ENCODE measurements around the gene ALOX12. TPM values are rescaled to one million over a fixed set of nuclear protein-coding genes. Genes with fewer than 3 reads are reported as not detected.
"Not testable (repeated sequence)": the region's sequence is repeated elsewhere in the genome, so short reads cannot be mapped to it uniquely, and the experiment has no call there.

Gene ALOX12
- total RNA-seq, 1 donor from 2014 or later, result not detected

GRCh38 chr17:6985266-6985665, 10.6 kb upstream of the ALOX12 start:
- Mint-ChIP-seq H3K9me3 (ENCODE audit: unreplicated experiment) (no peaks in the 10 kb centered on the region), H3K27ac (ENCODE audit: unreplicated experiment) (no peak overlapping the region), H3K36me3 (ENCODE audit: low read depth, unreplicated experiment) (no peaks in the 10 kb centered on the region), H3K4me3 (ENCODE audit: unreplicated experiment) (no peak overlapping the region), H3K27me3 (ENCODE audit: unreplicated experiment) (no peaks in the 10 kb centered on the region), H3K4me1 (ENCODE audit: unreplicated experiment) (peaks cover 3% of the 10 kb centered on the region)
- no peak for DNase-seq (ENCODE audit: low spot score)
- no peak for TF ChIP-seq CTCF (IDR thresholded peaks at IDR 0.05; ENCODE audit: unreplicated experiment)

- Mint-ChIP-seq H3K4me1 (ENCODE audit: unreplicated experiment) (no peaks in the 10 kb centered on the region), H3K36me3 (ENCODE audit: low read depth, unreplicated experiment) (no peaks in the 10 kb centered on the region), H3K27me3 (ENCODE audit: unreplicated experiment) (peaks cover 3% of the 10 kb centered on the region), H3K27ac (ENCODE audit: unreplicated experiment) (no peak overlapping the region), H3K9me3 (ENCODE audit: unreplicated experiment) (no peaks in the 10 kb centered on the region), H3K4me3 (ENCODE audit: unreplicated experiment) (no peak overlapping the region)
- no peak for DNase-seq (ENCODE audit: low spot score)
- no peak for TF ChIP-seq CTCF (IDR thresholded peaks at IDR 0.05; ENCODE audit: unreplicated experiment)
These were observed 9.2 kb upstream of the ALOX12 start for GRCh38 chr17:6986676-6987075.

GRCh38 chr17:6989779-6990178, 6.1 kb upstream of the ALOX12 start:
- H3K9me3 Mint-ChIP-seq (ENCODE audit: unreplicated experiment), result no peaks in the 10 kb centered on the region
- DNase-seq (ENCODE audit: low spot score), result no peak
- H3K36me3 Mint-ChIP-seq (ENCODE audit: low read depth, unreplicated experiment), result peaks cover 5% of the 10 kb centered on the region
- H3K4me3 Mint-ChIP-seq (ENCODE audit: unreplicated experiment), result no peak overlapping the region
- H3K27me3 Mint-ChIP-seq (ENCODE audit: unreplicated experiment), result peaks cover 3% of the 10 kb centered on the region
- H3K27ac Mint-ChIP-seq (ENCODE audit: unreplicated experiment), result no peak overlapping the region
- peaks cover 9% of the 10 kb centered on the region for H3K4me1 Mint-ChIP-seq (ENCODE audit: unreplicated experiment)
- no peak for TF ChIP-seq CTCF (IDR thresholded peaks at IDR 0.05; ENCODE audit: unreplicated experiment)

- not testable (repeated sequence) for H3K4me3 Mint-ChIP-seq (ENCODE audit: unreplicated experiment); H3K27me3 Mint-ChIP-seq (ENCODE audit: unreplicated experiment); DNase-seq (ENCODE audit: low spot score); H3K27ac Mint-ChIP-seq (ENCODE audit: unreplicated experiment); H3K9me3 Mint-ChIP-seq (ENCODE audit: unreplicated experiment)
- peaks cover 20% of the 10 kb centered on the region for H3K36me3 Mint-ChIP-seq (ENCODE audit: low read depth, unreplicated experiment)
- peaks cover 11% of the 10 kb centered on the region for H3K4me1 Mint-ChIP-seq (ENCODE audit: unreplicated experiment)
These were observed 2.2 kb upstream of the ALOX12 start for GRCh38 chr17:6993613-6994056.

GRCh38 chr17:6994118-6994598, 1.7 kb upstream of the ALOX12 start:
- no peak for DNase-seq (ENCODE audit: low spot score)
- H3K9me3 Mint-ChIP-seq (ENCODE audit: unreplicated experiment), result no peaks in the 10 kb centered on the region
- H3K27ac Mint-ChIP-seq (ENCODE audit: unreplicated experiment), result no peak overlapping the region
- peaks cover 11% of the 10 kb centered on the region for H3K4me1 Mint-ChIP-seq (ENCODE audit: unreplicated experiment)
- TF ChIP-seq CTCF (IDR thresholded peaks at IDR 0.05; ENCODE audit: unreplicated experiment), result no peak
- no peak overlapping the region for H3K4me3 Mint-ChIP-seq (ENCODE audit: unreplicated experiment)
- peaks cover 9% of the 10 kb centered on the region for H3K27me3 Mint-ChIP-seq (ENCODE audit: unreplicated experiment)
- H3K36me3 Mint-ChIP-seq (ENCODE audit: low read depth, unreplicated experiment), result peaks cover 23% of the 10 kb centered on the region
